C4-2B (cell line): ENCODE measurements around the gene GNPAT.

Source experiments
- H3K27ac ChIP-seq: fragments of 450-650 bp; 2 replicates; pipeline ENCODE4 v1.5.1; 2017
- CTCF ChIP-seq: fragments of 450-650 bp; conservative IDR thresholded peaks from 2 replicates; pipeline ENCODE4 v1.5.1; 2017; ENCODE audit warnings: mild to moderate bottlenecking
- ZFX ChIP-seq: fragments of 450-650 bp; IDR thresholded peaks from 2 replicates; pipeline ENCODE4 v1.6.1; 2017

Gene GNPAT

GRCh38 chr1:231196728-231197127 is 44.3 kb upstream of the GNPAT start:
- TF ChIP-seq CTCF, result no peak
- no peak for TF ChIP-seq ZFX
- no peak overlapping the region for H3K27ac ChIP-seq

GRCh38 chr1:231199868-231200267 is 41.1 kb upstream of the GNPAT start:
- TF ChIP-seq ZFX (no peak), CTCF (no peak)
- no peak overlapping the region for H3K27ac ChIP-seq

GRCh38 chr1:231200388-231201031 is 40.5 kb upstream of the GNPAT start:
- H3K27ac ChIP-seq, result no peak overlapping the region
- no peak for TF ChIP-seq ZFX
- no peak for TF ChIP-seq CTCF

- TF ChIP-seq CTCF (no peak), ZFX (no peak)
- H3K27ac ChIP-seq, result no peak overlapping the region
These were observed 39.5 kb upstream of the GNPAT start for GRCh38 chr1:231201375-231201978.

GRCh38 chr1:231201979-231202633 is 38.9 kb upstream of the GNPAT start:
- no peak overlapping the region for H3K27ac ChIP-seq
- TF ChIP-seq ZFX (no peak), CTCF (no peak)

- H3K27ac ChIP-seq, result no peak overlapping the region
- TF ChIP-seq CTCF (no peak), ZFX (no peak)
These were observed 37.6 kb upstream of the GNPAT start for GRCh38 chr1:231203259-231204057.
